DMS53 treated with DMSO at 0.1 percent for 48 hours (cell line): Measurements from ENCODE around the gene RASAL2.
A peak's percentile ranks its signal among the peaks of the same experiment; 100 is the strongest.

Source experiments
- DNase-seq: peaks from one replicate; lab custom pipeline; 2025; ENCODE audit not compliant: unreplicated experiment; lab: John Stamatoyannopoulos, UW

Gene RASAL2

GRCh38 chr1:178528953-178529335, 435.0 kb downstream of the RASAL2 start:
- no peak for DNase-seq

- DNase-seq = no peak
These were observed 435.6 kb downstream of the RASAL2 start for GRCh38 chr1:178529364-178530036.

- peak; percentile 21 for DNase-seq
These were observed 436.1 kb downstream of the RASAL2 start for GRCh38 chr1:178530037-178530402.

- no peak for DNase-seq
These were observed 436.6 kb downstream of the RASAL2 start for GRCh38 chr1:178530502-178530901.

GRCh38 chr1:178531887-178532286, 438.0 kb downstream of the RASAL2 start:
- DNase-seq = no peak

GRCh38 chr1:178532392-178532791, 438.5 kb downstream of the RASAL2 start:
- DNase-seq = peak; percentile 71

- DNase-seq = no peak
These were observed 439.4 kb downstream of the RASAL2 start for GRCh38 chr1:178533121-178533946.
